Measurements from ENCODE around the gene FREY1. TPM values are rescaled to one million over a fixed set of nuclear protein-coding genes. Genes with fewer than 3 reads are reported as not detected.

Gene FREY1
- total and polyA plus RNA-seq, 2 donors (not counting 1 experiment from before 2014, with no cell fraction given): 0.83 TPM; not detected in 1

DNA sequence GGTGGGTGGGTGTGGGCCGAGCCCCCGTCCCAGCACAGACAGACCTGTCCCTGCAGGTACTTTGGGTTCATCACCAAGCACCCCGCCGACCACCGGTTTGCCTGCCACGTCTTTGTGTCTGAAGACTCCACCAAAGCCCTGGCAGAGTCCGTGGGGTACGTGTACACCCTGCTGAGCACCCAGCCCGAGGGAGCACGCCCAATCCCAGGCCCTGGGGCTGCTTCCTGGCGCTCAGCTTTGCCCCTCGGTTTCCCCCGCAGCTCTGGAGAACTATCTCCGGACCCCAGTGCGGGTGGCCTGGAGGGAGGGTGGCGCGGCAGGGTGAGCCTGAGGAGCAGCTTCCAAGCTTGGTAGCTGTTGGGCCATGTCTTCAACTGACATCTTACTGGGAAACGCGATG, 2.0 kb downstream of the FREY1 start:
- Histone ChIP-seq H3K4me2 (ENCODE audit: extremely low read depth, insufficient read depth, low read length) (no peak overlapping the region), H3K27ac (ENCODE audit: insufficient read depth, low read length) (no peak overlapping the region), H3K9me3 (ENCODE audit: control insufficient read depth, insufficient read depth, low read depth, low read length) (no peaks in the 10 kb centered on the region), H3K36me3 (ENCODE audit: control insufficient read depth, insufficient read depth, low read length) (peaks cover 4% of the 10 kb centered on the region), H4K20me1 (ENCODE audit: control insufficient read depth, extremely low read depth, insufficient read depth, low read length) (no peaks in the 10 kb centered on the region), H3K4me1 (ENCODE audit: control insufficient read depth, extremely low read depth, insufficient read depth, low read length) (no peaks in the 10 kb centered on the region), H3K79me2 (ENCODE audit: control insufficient read depth, insufficient read depth, low read length) (no peaks in the 10 kb centered on the region), H3K4me3 (replicated peaks in 1 of 4; ENCODE audit: control extremely low read depth in 1 of 4, insufficient read depth in 1 of 4, low read depth in 3 of 4, low read length in 4 of 4) (no peak overlapping the region), H3K27me3 (ENCODE audit: control insufficient read depth, insufficient read depth, low read length) (no peaks in the 10 kb centered on the region), H2AFZ (ENCODE audit: low read length) (no peak overlapping the region), H3K9ac (ENCODE audit: insufficient read depth, low read length) (no peak overlapping the region)
- DNase-seq (ENCODE audit: low read depth in 2 of 2): no peak
- TF ChIP-seq EZH2 (IDR thresholded peaks at IDR 0.05; ENCODE audit: low read length, missing control alignments): no peak
- TF ChIP-seq, protein P1, sequence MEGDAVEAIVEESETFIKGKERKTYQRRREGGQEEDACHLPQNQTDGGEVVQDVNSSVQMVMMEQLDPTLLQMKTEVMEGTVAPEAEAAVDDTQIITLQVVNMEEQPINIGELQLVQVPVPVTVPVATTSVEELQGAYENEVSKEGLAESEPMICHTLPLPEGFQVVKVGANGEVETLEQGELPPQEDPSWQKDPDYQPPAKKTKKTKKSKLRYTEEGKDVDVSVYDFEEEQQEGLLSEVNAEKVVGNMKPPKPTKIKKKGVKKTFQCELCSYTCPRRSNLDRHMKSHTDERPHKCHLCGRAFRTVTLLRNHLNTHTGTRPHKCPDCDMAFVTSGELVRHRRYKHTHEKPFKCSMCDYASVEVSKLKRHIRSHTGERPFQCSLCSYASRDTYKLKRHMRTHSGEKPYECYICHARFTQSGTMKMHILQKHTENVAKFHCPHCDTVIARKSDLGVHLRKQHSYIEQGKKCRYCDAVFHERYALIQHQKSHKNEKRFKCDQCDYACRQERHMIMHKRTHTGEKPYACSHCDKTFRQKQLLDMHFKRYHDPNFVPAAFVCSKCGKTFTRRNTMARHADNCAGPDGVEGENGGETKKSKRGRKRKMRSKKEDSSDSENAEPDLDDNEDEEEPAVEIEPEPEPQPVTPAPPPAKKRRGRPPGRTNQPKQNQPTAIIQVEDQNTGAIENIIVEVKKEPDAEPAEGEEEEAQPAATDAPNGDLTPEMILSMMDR (conservative IDR thresholded peaks at IDR 0.05 in 1 of 2, IDR thresholded peaks at IDR 0.05 in 1 of 2; ENCODE audit: low read depth in 1 of 2, low read length in 2 of 2): no peak

DNA sequence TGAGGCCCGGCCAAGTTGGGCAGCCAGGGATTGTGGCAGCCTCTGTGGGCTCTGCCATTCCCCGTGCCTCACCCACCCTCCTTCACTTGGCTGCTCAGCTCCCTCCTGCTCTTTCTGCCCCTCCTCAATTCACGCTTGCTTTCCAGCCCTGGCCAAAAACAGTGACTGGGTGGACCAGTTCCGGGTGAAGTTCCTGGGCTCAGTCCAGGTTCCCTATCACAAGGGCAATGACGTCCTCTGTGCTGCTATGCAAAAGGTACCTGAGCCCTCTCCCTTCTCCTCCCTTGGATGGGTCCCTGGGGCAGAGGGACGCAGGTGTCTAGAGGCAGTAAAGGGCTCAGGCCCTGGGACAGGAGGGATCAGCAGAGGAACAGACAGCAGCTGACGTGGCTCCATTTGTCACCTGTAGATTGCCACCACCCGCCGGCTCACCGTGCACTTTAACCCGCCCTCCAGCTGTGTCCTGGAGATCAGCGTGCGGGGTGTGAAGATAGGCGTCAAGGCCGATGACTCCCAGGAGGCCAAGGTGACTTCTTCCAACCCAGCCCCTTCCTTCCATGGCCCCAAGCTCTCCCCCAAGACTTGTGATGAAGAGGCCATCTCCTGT, 2.7 kb downstream of the FREY1 start:
- H3K9me3 ChIP-seq (ENCODE audit: control insufficient read depth, insufficient read depth, low read depth, low read length): no peaks in the 10 kb centered on the region
- H3K4me1 ChIP-seq (ENCODE audit: control insufficient read depth, extremely low read depth, insufficient read depth, low read length): no peaks in the 10 kb centered on the region
- TF ChIP-seq EZH2 (IDR thresholded peaks at IDR 0.05; ENCODE audit: low read length, missing control alignments): no peak
- TF ChIP-seq, protein P1 (conservative IDR thresholded peaks at IDR 0.05 in 1 of 2, IDR thresholded peaks at IDR 0.05 in 1 of 2; ENCODE audit: low read depth in 1 of 2, low read length in 2 of 2): no peak
- no peak overlapping the region for H3K4me3 ChIP-seq (replicated peaks in 1 of 4; ENCODE audit: control extremely low read depth in 1 of 4, insufficient read depth in 1 of 4, low read depth in 3 of 4, low read length in 4 of 4)
- H3K79me2 ChIP-seq (ENCODE audit: control insufficient read depth, insufficient read depth, low read length): no peaks in the 10 kb centered on the region
- peaks cover 4% of the 10 kb centered on the region for H3K36me3 ChIP-seq (ENCODE audit: control insufficient read depth, insufficient read depth, low read length)
- no peak overlapping the region for H3K9ac ChIP-seq (ENCODE audit: insufficient read depth, low read length)
- H3K4me2 ChIP-seq (ENCODE audit: extremely low read depth, insufficient read depth, low read length): no peak overlapping the region
- H3K27me3 ChIP-seq (ENCODE audit: control insufficient read depth, insufficient read depth, low read length): no peaks in the 10 kb centered on the region
- no peak overlapping the region for H3K27ac ChIP-seq (ENCODE audit: insufficient read depth, low read length)
- no peak overlapping the region for H2AFZ ChIP-seq (ENCODE audit: low read length)
- no peak for DNase-seq (ENCODE audit: low read depth in 2 of 2)
- no peaks in the 10 kb centered on the region for H4K20me1 ChIP-seq (ENCODE audit: control insufficient read depth, extremely low read depth, insufficient read depth, low read length)

- H3K27me3 ChIP-seq (ENCODE audit: control insufficient read depth, insufficient read depth, low read length): peaks cover 3% of the 10 kb centered on the region
- no peaks in the 10 kb centered on the region for H4K20me1 ChIP-seq (ENCODE audit: control insufficient read depth, extremely low read depth, insufficient read depth, low read length)
- H3K9me3 ChIP-seq (ENCODE audit: control insufficient read depth, insufficient read depth, low read depth, low read length): no peaks in the 10 kb centered on the region
- peaks cover 4% of the 10 kb centered on the region for H3K36me3 ChIP-seq (ENCODE audit: control insufficient read depth, insufficient read depth, low read length)
- H3K4me1 ChIP-seq (ENCODE audit: control insufficient read depth, extremely low read depth, insufficient read depth, low read length): peaks cover 3% of the 10 kb centered on the region
- no peak for DNase-seq (ENCODE audit: low read depth in 2 of 2)
- no peak for TF ChIP-seq EZH2 (IDR thresholded peaks at IDR 0.05; ENCODE audit: low read length, missing control alignments)
- TF ChIP-seq, protein P1 (conservative IDR thresholded peaks at IDR 0.05 in 1 of 2, IDR thresholded peaks at IDR 0.05 in 1 of 2; ENCODE audit: low read depth in 1 of 2, low read length in 2 of 2): no peak
- H3K9ac ChIP-seq (ENCODE audit: insufficient read depth, low read length): no peak overlapping the region
- no peak overlapping the region for H3K4me3 ChIP-seq (replicated peaks in 1 of 4; ENCODE audit: control extremely low read depth in 1 of 4, insufficient read depth in 1 of 4, low read depth in 3 of 4, low read length in 4 of 4)
- no peak overlapping the region for H2AFZ ChIP-seq (ENCODE audit: low read length)
- no peak overlapping the region for H3K4me2 ChIP-seq (ENCODE audit: extremely low read depth, insufficient read depth, low read length)
- no peaks in the 10 kb centered on the region for H3K79me2 ChIP-seq (ENCODE audit: control insufficient read depth, insufficient read depth, low read length)
- H3K27ac ChIP-seq (ENCODE audit: insufficient read depth, low read length): no peak overlapping the region
Measured at GRCh38 chr11:45902452-45903380, 4.4 kb downstream of the FREY1 start.
